NCI-H345 treated with DMSO at 0.1 percent for 48 hours (cell line): ENCODE measurements around the gene SEC16A.
A peak's percentile ranks its signal among the peaks of the same experiment; 100 is the strongest.

Source experiments
- DNase-seq: peaks from one replicate; lab custom pipeline; 2025; ENCODE audit not compliant: unreplicated experiment; lab: John Stamatoyannopoulos, UW

SEC16A gene

GRCh38 chr9:136486131-136486530 is 3.3 kb upstream of the SEC16A start:
- no peak for DNase-seq

- peak; percentile 30 for DNase-seq
These were observed 2.5 kb upstream of the SEC16A start for GRCh38 chr9:136485049-136486045.

- DNase-seq: no peak
These were observed 1.6 kb upstream of the SEC16A start for GRCh38 chr9:136484153-136485048.

- peak; percentile 87 for DNase-seq
These were observed 831 bp upstream of the SEC16A start for GRCh38 chr9:136483589-136484152.

GRCh38 chr9:136482046-136482792 is 621 bp downstream of the SEC16A start:
- DNase-seq: no peak

- no peak for DNase-seq
These were observed 1.3 kb downstream of the SEC16A start for GRCh38 chr9:136481558-136481957.

- DNase-seq: no peak
These were observed 6.3 kb downstream of the SEC16A start for GRCh38 chr9:136476369-136477150.

GRCh38 chr9:136474974-136475865 is 7.6 kb downstream of the SEC16A start:
- no peak for DNase-seq

- no peak for DNase-seq
These were observed 8.7 kb downstream of the SEC16A start for GRCh38 chr9:136474021-136474640.

GRCh38 chr9:136473354-136473721 is 9.5 kb downstream of the SEC16A start:
- DNase-seq: no peak

- no peak for DNase-seq
These were observed 10.0 kb downstream of the SEC16A start for GRCh38 chr9:136472640-136473353.

- DNase-seq: no peak
These were observed 10.9 kb downstream of the SEC16A start for GRCh38 chr9:136471802-136472487.

- no peak for DNase-seq
These were observed 11.9 kb downstream of the SEC16A start for GRCh38 chr9:136470792-136471469.

GRCh38 chr9:136470356-136470755 is 12.5 kb downstream of the SEC16A start:
- DNase-seq: no peak

- no peak for DNase-seq
These were observed 15.1 kb downstream of the SEC16A start for GRCh38 chr9:136467766-136468165.

GRCh38 chr9:136466155-136466541 is 16.7 kb downstream of the SEC16A start:
- no peak for DNase-seq
